Measurements from ENCODE around the gene TEX53.

DNA sequence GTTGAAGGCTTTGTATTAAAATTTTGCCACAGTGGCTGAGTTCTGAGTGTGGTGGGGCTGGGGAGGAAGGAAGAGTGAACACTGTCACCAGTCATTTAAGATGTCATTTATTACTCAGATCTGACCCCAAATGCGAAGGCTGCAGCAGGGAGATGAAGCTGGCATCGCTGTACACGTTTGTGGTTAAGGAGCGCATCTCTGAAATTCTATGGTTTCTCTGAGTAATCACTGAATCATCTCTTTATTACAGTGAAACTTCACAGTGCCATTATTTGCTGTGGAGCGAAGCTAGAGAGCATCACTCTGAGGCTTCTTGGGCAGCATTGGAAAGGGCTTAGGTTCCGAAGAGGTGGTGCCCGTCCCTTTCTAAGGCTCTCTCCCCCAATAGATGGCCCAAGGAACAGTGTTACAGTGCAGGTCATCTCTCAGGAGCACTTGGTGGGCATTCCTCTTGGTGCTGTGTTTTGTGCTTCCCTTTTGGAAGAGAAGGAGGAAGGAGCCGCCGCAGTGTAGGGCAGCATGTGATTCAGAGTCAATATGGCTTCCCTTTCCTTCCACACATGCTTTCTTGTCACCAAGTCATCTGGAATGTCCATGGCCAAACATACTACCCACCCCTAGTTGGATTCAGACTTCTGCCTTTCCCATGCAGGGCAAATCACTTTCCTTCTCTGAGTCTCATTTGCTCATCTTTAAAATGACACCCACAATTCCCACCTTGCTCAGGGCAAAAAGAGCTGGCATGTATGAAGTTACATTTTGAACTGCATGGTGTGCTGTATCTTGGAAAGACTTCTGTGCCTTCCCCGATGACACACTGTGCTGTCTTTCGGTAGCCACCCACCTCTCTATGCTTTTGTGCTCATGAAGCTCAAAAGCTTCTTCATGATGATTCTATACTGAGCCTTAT is 33.7 kb upstream of the TEX53 start:
- TF ChIP-seq, protein P1, sequence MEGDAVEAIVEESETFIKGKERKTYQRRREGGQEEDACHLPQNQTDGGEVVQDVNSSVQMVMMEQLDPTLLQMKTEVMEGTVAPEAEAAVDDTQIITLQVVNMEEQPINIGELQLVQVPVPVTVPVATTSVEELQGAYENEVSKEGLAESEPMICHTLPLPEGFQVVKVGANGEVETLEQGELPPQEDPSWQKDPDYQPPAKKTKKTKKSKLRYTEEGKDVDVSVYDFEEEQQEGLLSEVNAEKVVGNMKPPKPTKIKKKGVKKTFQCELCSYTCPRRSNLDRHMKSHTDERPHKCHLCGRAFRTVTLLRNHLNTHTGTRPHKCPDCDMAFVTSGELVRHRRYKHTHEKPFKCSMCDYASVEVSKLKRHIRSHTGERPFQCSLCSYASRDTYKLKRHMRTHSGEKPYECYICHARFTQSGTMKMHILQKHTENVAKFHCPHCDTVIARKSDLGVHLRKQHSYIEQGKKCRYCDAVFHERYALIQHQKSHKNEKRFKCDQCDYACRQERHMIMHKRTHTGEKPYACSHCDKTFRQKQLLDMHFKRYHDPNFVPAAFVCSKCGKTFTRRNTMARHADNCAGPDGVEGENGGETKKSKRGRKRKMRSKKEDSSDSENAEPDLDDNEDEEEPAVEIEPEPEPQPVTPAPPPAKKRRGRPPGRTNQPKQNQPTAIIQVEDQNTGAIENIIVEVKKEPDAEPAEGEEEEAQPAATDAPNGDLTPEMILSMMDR (IDR thresholded peaks at IDR 0.05): no peak
- TF ChIP-seq POLR2A (IDR thresholded peaks at IDR 0.05): no peak
